GM12878 (cell line): Measurements from ENCODE around the gene STARD3. TPM values are rescaled to one million over a fixed set of nuclear protein-coding genes. Genes with fewer than 3 reads are reported as not detected.

Experiments
- ATAC-seq: fragments of 200-7000 bp; cut with Tn5 transposase; 3 replicates; pipeline ENCODE4 v1.9.1; 2020; ENCODE audit warnings: mild to moderate bottlenecking, moderate library complexity
- BruUV-seq: library from RNA; stranded (reverse); fragments of 400-500 nt; replicated peaks from 2 replicates; lab custom pipeline; 2021; lab: Mats Ljungman, UMichigan
- CTCF ChIA-PET: fragments of 300-600 bp; sonication (Branson Sonifier 250); formaldehyde crosslinking; extraction: SDS; loops from one replicate; lab custom pipeline; 2021; ENCODE audit warnings: inconsistent platforms; lab: Yijun Ruan, JAX
- POLR2A ChIA-PET: fragments of 350-600 bp; formaldehyde crosslinking; extraction: SDS; loops from one replicate; lab custom pipeline; 2021; ENCODE audit warnings: inconsistent platforms; lab: Charles Lee
- RAD21 ChIA-PET: fragments of 300-600 bp; sonication (Branson Sonifier 250); formaldehyde crosslinking; loops from one replicate; lab custom pipeline; 2023; ENCODE audit warnings: antibody characterized with exemption; ENCODE audit not compliant: unreplicated experiment; lab: Charles Lee
- SMC1A ChIA-PET: fragments of 300-600 bp; sonication (Branson Sonifier 250); formaldehyde crosslinking; loops from one replicate; lab custom pipeline; 2023; ENCODE audit not compliant: unreplicated experiment, uncharacterized antibody; lab: Charles Lee
- DNase-seq: peaks from one replicate; pipeline ENCODE4 v3.0.0-alpha.2; 2011; ENCODE audit warnings: low read depth, low spot score
- FAIRE-seq: peaks from 3 replicates; lab custom pipeline; 2011; peaks lifted over from hg19 to GRCh38; lab: Jason Lieb, UNC
- H2AFZ ChIP-seq: 2 replicates; pipeline ENCODE4 v1.6.0; 2011; ENCODE audit warnings: low read depth, low read length, control low read depth; ENCODE audit not compliant: control insufficient read depth
- H3K27ac ChIP-seq: 2 replicates; pipeline ENCODE4 v1.5.1; 2011; ENCODE audit warnings: control low read depth; ENCODE audit not compliant: control insufficient read depth, insufficient read depth
- H3K27me3 ChIP-seq, 2 experiments: replicated peaks in 1 of 2; 2 replicates each; pipeline versions ENCODE4 v1.6.0 to v1.6.1; 2011; ENCODE audit warnings: low read length in 1 of 2; ENCODE audit not compliant: control insufficient read depth in 2 of 2, insufficient read depth in 2 of 2
- H3K36me3 ChIP-seq, 2 experiments: 2 replicates each; pipeline ENCODE4 v1.5.1; 2011; ENCODE audit warnings: low read length in 1 of 2; ENCODE audit not compliant: control insufficient read depth in 2 of 2, insufficient read depth in 2 of 2
- H3K4me1 ChIP-seq: 2 replicates; pipeline ENCODE4 v1.6.1; 2011; ENCODE audit warnings: mild to moderate bottlenecking, low read length, moderate library complexity, mixed read lengths; ENCODE audit not compliant: control insufficient read depth, insufficient read depth
- H3K4me2 ChIP-seq: 2 replicates; pipeline ENCODE4 v1.6.0; 2011; ENCODE audit warnings: control low read depth; ENCODE audit not compliant: control insufficient read depth, insufficient read depth
- H3K4me3 ChIP-seq: fragments of 200-600 bp; sonication (generic); 2 replicates; pipeline ENCODE4 v1.5.1; 2016
- H3K79me2 ChIP-seq: 2 replicates; pipeline ENCODE4 v1.6.0; 2011; ENCODE audit warnings: low read length; ENCODE audit not compliant: control insufficient read depth, insufficient read depth
- H3K9ac ChIP-seq: 2 replicates; pipeline ENCODE4 v1.8.0; 2011; ENCODE audit warnings: low read length, control low read depth, mixed read lengths; ENCODE audit not compliant: control insufficient read depth, insufficient read depth
- H3K9me3 ChIP-seq: replicated peaks from 3 replicates; pipeline ENCODE4 v1.5.1; 2011; ENCODE audit warnings: mild to moderate bottlenecking, low read length; ENCODE audit not compliant: control insufficient read depth, insufficient read depth
- H4K20me1 ChIP-seq: 2 replicates; pipeline ENCODE4 v1.6.0; 2011; ENCODE audit not compliant: control insufficient read depth, insufficient read depth
- EED ChIP-seq: sonication (generic); IDR thresholded peaks from 2 replicates; pipeline ENCODE4 v1.6.1; 2016; ENCODE audit warnings: antibody characterized with exemption, low read depth
- HDGF ChIP-seq: fragments of 450-650 bp; IDR thresholded peaks from 2 replicates; pipeline ENCODE4 v1.6.1; 2016; ENCODE audit warnings: antibody characterized with exemption
- HSF1 ChIP-seq: fragments of 150-350 bp; IDR thresholded peaks from 2 replicates; pipeline ENCODE4 v1.6.1; 2014; ENCODE audit warnings: mild to moderate bottlenecking, low read depth, low read length
- IKZF1 ChIP-seq: fragments of 450-650 bp; conservative IDR thresholded peaks from 2 replicates; pipeline ENCODE4 v1.6.1; 2017; ENCODE audit warnings: antibody characterized with exemption, mild to moderate bottlenecking
- MYC ChIP-seq: IDR thresholded peaks from 2 replicates; pipeline ENCODE4 v1.6.1; 2011; ENCODE audit warnings: mild to moderate bottlenecking, low read length, moderate library complexity, inconsistent platforms; ENCODE audit not compliant: insufficient read depth, insufficient replicate concordance, insufficient read length, severe bottlenecking
- RAD51 ChIP-seq: fragments of 450-650 bp; IDR thresholded peaks from 2 replicates; pipeline ENCODE4 v1.6.1; 2016; ENCODE audit warnings: moderate library complexity, mild to moderate bottlenecking, inconsistent platforms
- RELA ChIP-seq: fragments of 450-650 bp; IDR thresholded peaks from 2 replicates; pipeline ENCODE4 v1.8.0; 2014; ENCODE audit warnings: borderline replicate concordance; ENCODE audit not compliant: partially characterized antibody
- YBX1 ChIP-seq: fragments of 450-650 bp; IDR thresholded peaks from 2 replicates; pipeline ENCODE4 v1.6.1; 2016; ENCODE audit warnings: antibody characterized with exemption
- ZNF217 ChIP-seq: fragments of 450-650 bp; IDR thresholded peaks from 2 replicates; pipeline ENCODE4 v1.6.1; 2017; ENCODE audit warnings: antibody characterized with exemption, mild to moderate bottlenecking
- ZNF24 ChIP-seq: fragments of 450-650 bp; IDR thresholded peaks from 2 replicates; pipeline ENCODE4 v1.6.1; 2017; ENCODE audit warnings: antibody characterized with exemption, mild to moderate bottlenecking
- WGBS: methylation state at CpG from one replicate; pipeline ENCODE4 v1.1.6; 2016; ENCODE audit warnings: low lambda C conversion rate; ENCODE audit not compliant: insufficient replicate concordance, insufficient coverage; ENCODE audit errors: missing lambda C conversion rate; 5-methylcytosine and 5-hydroxymethylcytosine counted together
- in situ Hi-C: fragments of 300-500 bp; cut with MboI; formaldehyde crosslinking; loops from 9 replicates; pipeline ENCODE4 v1.14.3; 2018; ENCODE audit warnings: mixed read lengths
- intact Hi-C: fragments of 100-400 bp; cut with micrococcal nuclease; formaldehyde crosslinking; loops from one replicate; pipeline ENCODE4 v1.14.2; 2022; ENCODE audit not compliant: unreplicated experiment
- polyA plus RNA-seq, 11 experiments: library from polyadenylated mRNA; depleted of rRNA in 4 of 11; unstranded in 6 of 11; stranded (reverse) in 5 of 11; fragments of >200 nt; fragmentation: Nextera tagmentation in 4 of 11; fragmentation: Illumina TruSeq in 1 of 11; extraction: Ambion mirVana in 4 of 11; extraction: Trizol in 1 of 11; gene quantifications; 1 replicate in 1 of 11; 2 replicates in 10 of 11; pipeline versions ENCODE4 v1.2.1 to v1.2.3, GENCODE V29; 2011 to 2016; ENCODE audit warnings: inconsistent platforms in 2 of 11, missing spikeins in 2 of 11, low read depth in 1 of 11
- total RNA-seq, 4 experiments: library from RNA; depleted of rRNA in 3 of 4; stranded (reverse); fragments of >200 nt in 3 of 4; fragmentation: Illumina TruSeq in 1 of 4; extraction: Trizol in 1 of 4; gene quantifications; 2 replicates each; pipeline versions ENCODE4 v1.2.1 to v1.2.3, GENCODE V29; 2013 to 2021

Gene STARD3
- total and polyA plus RNA-seq, 10 of the 15 experiments (the other 5 are each of a cell fraction or from before 2014, with no cell fraction given) = 0.08 to 62.7 (median 27.5) TPM

- intact Hi-C loops (no loop called here), in situ Hi-C loops (no loop called here)
- Histone ChIP-seq H3K36me3 (no peaks in the 10 kb centered on the region), H4K20me1 (no peaks in the 10 kb centered on the region), H3K4me1 (no peaks in the 10 kb centered on the region), H3K9ac (no peak overlapping the region), H3K4me3 (no peak overlapping the region), H3K27me3 (peaks cover 39 to 41% of the 10 kb centered on the region in 2 experiments), H3K4me2 (no peak overlapping the region), H3K9me3 (no peaks in the 10 kb centered on the region), H3K27ac (no peak overlapping the region), H3K79me2 (no peaks in the 10 kb centered on the region), H2AFZ (no peak overlapping the region)
- FAIRE-seq (no peak), DNase-seq (no peak), ATAC-seq (no peak)
- ChIA-PET CTCF (interaction anchor here (0.9 kb wide), 1 partner anchor 25 kb away, joined by 3 read pairs; no protein-coding TSS in a partner anchor), POLR2A (no interaction called here), RAD21 (interaction anchor here (1.4 kb wide), 1 partner anchor 48 kb away, joined by 4 read pairs; no protein-coding TSS in a partner anchor), SMC1A (no interaction called here)
- no TSS peak for BruUV-seq
- WGBS = 20% methylated on average over 13 of the region's 13 CpGs
- no peak for TF ChIP-seq HSF1
- TF ChIP-seq IKZF1 = no peak
- no peak for TF ChIP-seq RAD51
- no peak for TF ChIP-seq RELA
- no peak for TF ChIP-seq ZNF24
- no peak for TF ChIP-seq EED
- no peak for TF ChIP-seq ZNF217
- no peak for TF ChIP-seq HDGF
- no peak for TF ChIP-seq YBX1
- TF ChIP-seq MYC = no peak
These were observed 38.9 kb upstream of the STARD3 start for GRCh38 chr17:39598047-39598481.
